Ishikawa (cell line): ENCODE results near the gene AP3D1.

ENCODE experiments used
- NFIC ChIP-seq: IDR thresholded peaks from 2 replicates; pipeline ENCODE4 v1.6.1; 2012
- YY1 ChIP-seq: IDR thresholded peaks from 2 replicates; pipeline ENCODE4 v1.6.1; 2012; ENCODE audit warnings: low read depth
- ZBTB7A ChIP-seq: IDR thresholded peaks from 2 replicates; pipeline ENCODE4 v1.6.1; 2012; ENCODE audit warnings: low read depth

- TF ChIP-seq NFIC (0 out of 2 replicates have a peak, but pooled peaks have one; percentile 3), YY1 (no peak), ZBTB7A (peak; percentile 82)
Observed at GRCh38 chr19:2096034-2096479, 55.3 kb downstream of the AP3D1 start, which contains the start of gene MOB3A.
